ENCODE data around the gene PRKCH. TPM values are rescaled to one million over a fixed set of nuclear protein-coding genes. Genes with fewer than 3 reads are reported as not detected.

The PRKCH gene
- total and polyA plus RNA-seq, 9 of the 15 experiments (the other 6 are each of a cell fraction or from before 2014, with no cell fraction given): 0.61 to 4.4 (median 4.0) TPM

- 28% methylated on average over 5 of the region's 7 CpGs for WGBS (ENCODE audit: insufficient coverage, low coverage, missing lambda C conversion rate)
- H3K9me1 ChIP-seq (ENCODE audit: control insufficient read depth, insufficient read depth, low read length): no peaks in the 10 kb centered on the region
- BruUV-seq (replicated peaks): no TSS peak
- H3K36me3 ChIP-seq (ENCODE audit: control insufficient read depth, insufficient read depth, low read length): no peaks in the 10 kb centered on the region
- no peak overlapping the region for H2AFZ ChIP-seq (ENCODE audit: low read depth, low read length)
- no peak overlapping the region for H3K4me2 ChIP-seq (ENCODE audit: insufficient read depth, low read length)
- H3K27ac ChIP-seq (ENCODE audit: extremely low read depth, low read depth, low read length): no peak overlapping the region
- no peaks in the 10 kb centered on the region for H3K4me1 ChIP-seq (replicated peaks in 1 of 2; ENCODE audit: control insufficient read depth in 2 of 2, insufficient read depth in 2 of 2, low read length in 2 of 2)
- in situ Hi-C loops (cut with MboI) (no loop called here), intact Hi-C loops (cut with micrococcal nuclease) (no loop called here)
- no peaks in the 10 kb centered on the region for H3K9me3 ChIP-seq (replicated peaks; ENCODE audit: control insufficient read depth, insufficient read depth, low read depth, low read length)
- FAIRE-seq: no peak
- no peaks in the 10 kb centered on the region for H3K79me2 ChIP-seq (ENCODE audit: control insufficient read depth, insufficient read depth, low read length)
- no peaks in the 10 kb centered on the region for H3K27me3 ChIP-seq (ENCODE audit: control insufficient read depth in 2 of 2, insufficient read depth in 2 of 2, low read length in 2 of 2)
- CTCF ChIA-PET (ENCODE audit: low intra/inter-chr PET ratio): no interaction called here
- H3K4me3 ChIP-seq: no peak overlapping the region
- ATAC-seq: no peak
- no peak overlapping the region for H3K9ac ChIP-seq (ENCODE audit: insufficient read depth in 1 of 2, low read depth in 2 of 2, low read length in 2 of 2)
- H4K20me1 ChIP-seq (replicated peaks; ENCODE audit: control insufficient read depth, insufficient read depth, low read length): no peaks in the 10 kb centered on the region
- no peak for TF ChIP-seq CBX5 (IDR thresholded peaks at IDR 0.05; ENCODE audit: borderline replicate concordance, low read depth)
- TF ChIP-seq ZBTB12 (CRISPR knock-in tag; IDR thresholded peaks at IDR 0.05): no peak
- no peak for TF ChIP-seq SMARCC2 (IDR thresholded peaks at IDR 0.05; ENCODE audit: low read depth)
- TF ChIP-seq MCM2 (IDR thresholded peaks at IDR 0.05; ENCODE audit: low read depth): no peak
- no peak for TF ChIP-seq CBX1 (IDR thresholded peaks at IDR 0.05; ENCODE audit: low read depth)
- TF ChIP-seq SMAD2 (IDR thresholded peaks at IDR 0.05; ENCODE audit: low read depth, low read length): no peak
- TF ChIP-seq POLR2A (conservative IDR thresholded peaks at IDR 0.05): no peak
- TF ChIP-seq IRF9 (tag; IDR thresholded peaks at IDR 0.05): no peak
- TF ChIP-seq SETDB1 (IDR thresholded peaks at IDR 0.05; ENCODE audit: low read length): no peak
- TF ChIP-seq JUNB (CRISPR knock-in tag; conservative IDR thresholded peaks at IDR 0.05): no peak
- TF ChIP-seq ZNF23 (CRISPR knock-in tag; IDR thresholded peaks at IDR 0.05): no peak
- no peak for TF ChIP-seq DPF2 (IDR thresholded peaks at IDR 0.05)
- no peak for TF ChIP-seq ZNF121 (CRISPR knock-in tag; conservative IDR thresholded peaks at IDR 0.05)
- TF ChIP-seq ZNF217 (CRISPR knock-in tag; IDR thresholded peaks at IDR 0.05): no peak
- TF ChIP-seq SP1 (CRISPR knock-in tag; IDR thresholded peaks at IDR 0.05): no peak
- POLR2A ChIA-PET: no interaction called here
- DNase-seq (ENCODE audit: extremely low read depth in 1 of 4, low spot score in 3 of 4): no peak
Measured at GRCh38 chr14:61502459-61503093, 181.2 kb downstream of the PRKCH start.
